Erythroblast (primary cell): ENCODE results near the gene UCN2.
A peak's percentile ranks its signal among the peaks of the same experiment; 100 is the strongest.

Experiments
- DNase-seq, 2 experiments: peaks; one replicate each; lab custom pipeline; 2025; lab: John Stamatoyannopoulos, UW
- GATA1 ChIP-seq: IDR thresholded peaks from 2 replicates; pipeline ENCODE4 v1.6.1; 2011; ENCODE audit warnings: low read depth, mild to moderate bottlenecking, control low read depth, low read length, moderate library complexity
- POLR2A ChIP-seq: IDR thresholded peaks from 2 replicates; pipeline ENCODE4 v1.6.1; 2011; ENCODE audit warnings: mild to moderate bottlenecking, low read length

UCN2 gene

DNA sequence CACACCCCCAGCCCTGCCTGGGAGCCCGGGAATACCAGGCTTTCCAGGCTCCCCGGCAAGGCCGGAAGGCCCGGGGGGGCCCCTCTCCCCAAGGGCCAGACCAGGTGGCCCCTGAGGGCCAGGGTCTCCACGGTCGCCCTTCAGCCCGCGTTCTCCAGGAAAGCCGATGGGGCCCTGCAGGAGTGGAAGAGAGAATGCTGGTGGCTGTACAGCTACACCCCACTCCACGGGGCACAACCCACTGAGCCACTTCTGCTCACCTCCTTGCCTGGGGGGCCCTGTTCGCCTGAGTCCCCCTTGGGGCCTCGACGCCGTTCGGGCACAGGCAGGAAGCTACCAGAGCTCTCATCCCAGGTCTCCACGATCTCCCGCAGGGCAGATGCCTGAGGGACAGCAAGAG lies 11.8 kb upstream of the UCN2 start:
- TF ChIP-seq GATA1 (no peak), POLR2A (no peak)
- DNase-seq, result no peak

DNA sequence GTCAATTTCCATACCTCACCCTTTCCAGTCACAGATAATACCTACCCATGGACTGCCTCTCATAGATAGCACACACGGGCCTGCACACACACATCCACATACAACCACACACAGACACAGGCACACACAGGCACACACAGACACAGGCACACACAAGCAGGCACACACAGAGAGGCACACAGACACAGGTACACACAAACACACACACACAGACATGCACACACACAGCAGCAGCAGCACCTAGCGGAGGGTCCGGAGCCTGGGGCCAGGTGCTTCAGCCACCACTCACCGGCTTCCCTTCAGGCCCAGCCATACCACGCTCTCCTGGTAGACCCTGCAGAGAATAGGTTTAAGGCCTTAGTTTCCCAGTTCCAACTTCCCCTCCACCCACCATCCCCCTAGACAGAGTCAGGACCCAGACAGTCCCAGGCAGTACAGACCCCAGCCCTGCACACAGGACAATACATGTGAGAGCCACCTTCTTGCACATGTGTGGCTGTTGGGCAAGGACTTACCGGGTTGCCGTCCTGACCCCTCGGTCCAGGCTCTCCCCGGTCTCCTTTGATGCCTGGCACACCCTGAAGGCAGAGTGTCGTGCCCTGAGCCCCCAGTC lies 10.5 kb upstream of the UCN2 start:
- no peak for TF ChIP-seq GATA1
- TF ChIP-seq POLR2A, result no peak
- no peak for DNase-seq

DNA sequence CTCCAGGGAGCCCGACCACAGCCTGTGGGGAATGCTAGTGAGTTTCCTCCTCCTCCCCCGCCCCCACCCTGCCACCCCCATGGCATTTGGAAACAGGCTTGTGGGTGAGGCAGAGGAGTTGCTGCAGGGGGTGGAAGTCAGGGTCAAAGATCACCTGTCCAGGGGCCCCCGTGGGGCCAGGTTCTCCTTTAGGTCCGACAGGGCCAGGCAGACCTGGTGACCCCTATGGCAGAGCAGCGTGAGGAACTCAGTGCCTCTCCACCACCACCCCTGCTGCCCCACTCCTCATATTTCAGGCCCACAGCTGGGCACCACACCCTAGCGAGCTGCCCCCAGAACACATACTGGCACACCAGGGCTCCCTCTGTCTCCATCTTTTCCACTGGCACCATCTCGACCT lies 8.9 kb upstream of the UCN2 start:
- no peak for DNase-seq

DNA sequence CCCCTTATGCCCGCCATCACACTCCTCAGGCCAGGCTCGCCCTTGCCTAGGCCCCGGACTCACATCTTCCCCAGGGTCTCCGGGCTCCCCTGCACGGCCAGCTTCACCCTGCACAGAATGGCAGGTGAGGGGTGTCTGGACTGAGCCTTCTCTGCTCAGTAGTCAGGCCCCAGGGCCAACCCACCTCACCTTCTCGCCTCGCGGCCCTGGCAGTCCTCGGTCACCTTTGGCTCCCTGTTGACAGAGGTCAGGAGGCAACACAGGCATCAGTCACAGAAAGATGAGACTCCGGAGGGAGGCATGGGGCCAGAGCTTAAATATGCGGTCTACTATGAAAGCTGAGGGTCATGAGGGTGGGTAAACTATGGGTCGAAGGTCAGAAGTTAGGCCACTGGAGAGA lies 8.4 kb upstream of the UCN2 start:
- TF ChIP-seq GATA1, result no peak
- TF ChIP-seq POLR2A, result no peak
- DNase-seq, result no peak

More for the DNA sequence above, 8.9 kb upstream of the UCN2 start:
- TF ChIP-seq POLR2A (no peak), GATA1 (no peak)

DNA sequence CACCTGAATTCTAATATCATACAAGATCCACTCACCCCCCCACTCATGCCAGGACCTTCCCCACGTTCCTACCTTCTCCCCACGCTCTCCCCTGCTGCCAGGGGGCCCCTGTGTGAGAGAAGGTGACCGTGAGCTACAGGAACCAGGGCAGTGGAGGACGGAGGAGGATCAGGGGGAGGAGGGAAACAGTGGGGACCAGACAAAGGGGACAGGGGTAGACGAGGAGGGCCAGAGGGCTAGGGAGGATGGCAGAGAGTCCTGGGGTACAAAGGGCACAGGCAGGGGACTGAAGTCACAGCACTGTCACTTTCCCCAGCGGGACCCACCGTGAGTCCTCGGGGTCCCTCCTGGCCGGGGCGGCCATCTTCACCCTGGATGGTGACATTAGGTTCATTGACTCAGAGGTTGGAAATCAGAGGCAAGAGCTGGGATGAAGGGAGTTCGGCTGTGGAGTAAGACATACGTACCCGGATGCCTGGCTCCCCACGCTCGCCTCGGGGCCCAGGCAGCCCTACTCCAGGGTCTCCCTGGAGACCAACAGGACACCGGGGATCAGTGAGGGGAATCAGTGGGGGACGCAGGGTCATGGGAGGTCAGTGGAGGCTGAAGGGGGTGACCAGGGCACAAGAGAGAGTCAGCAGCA lies 6.3 kb upstream of the UCN2 start:
- TF ChIP-seq GATA1 (no peak), POLR2A (no peak)
- no peak for DNase-seq

DNA sequence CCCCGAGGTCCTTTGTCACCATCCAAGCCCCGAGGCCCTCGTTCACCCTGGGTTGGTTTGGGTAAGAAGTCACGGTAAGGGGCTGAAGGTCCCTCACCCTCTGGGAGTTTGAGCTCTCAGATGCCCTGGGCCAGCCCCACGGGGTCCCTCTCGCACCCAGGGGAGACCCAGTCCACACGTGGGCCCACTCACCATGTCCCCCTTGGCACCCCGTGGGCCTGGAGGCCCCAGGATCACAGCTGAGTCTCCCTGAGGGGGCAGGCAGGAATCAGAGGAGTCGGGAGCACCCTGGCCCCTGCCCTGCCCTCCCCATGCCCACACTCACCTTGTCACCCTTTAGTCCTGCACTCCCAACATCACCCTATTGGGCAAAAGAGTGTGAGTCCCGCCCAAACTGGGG lies 5.8 kb upstream of the UCN2 start:
- no peak for TF ChIP-seq POLR2A
- no peak for DNase-seq

DNA sequence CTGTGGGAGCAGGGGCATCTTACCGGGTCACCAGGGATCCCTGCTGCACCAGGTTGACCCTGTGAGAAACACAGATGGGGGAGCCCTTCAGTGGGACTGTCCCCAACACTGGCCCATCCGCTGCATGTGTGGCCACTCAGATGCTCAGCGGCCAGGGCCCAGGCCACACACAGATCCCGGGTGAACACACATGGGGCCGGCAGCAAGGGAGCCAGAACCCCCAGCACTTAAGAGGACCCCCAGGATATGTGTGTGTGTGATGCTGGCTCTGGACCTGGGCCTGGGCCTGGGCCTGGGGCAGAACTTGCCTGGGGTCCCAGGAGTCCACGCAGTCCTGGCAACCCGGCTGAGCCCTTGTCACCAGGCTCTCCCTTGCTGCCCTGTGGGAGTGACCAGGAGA lies 4.9 kb upstream of the UCN2 start:
- DNase-seq, result no peak

DNA sequence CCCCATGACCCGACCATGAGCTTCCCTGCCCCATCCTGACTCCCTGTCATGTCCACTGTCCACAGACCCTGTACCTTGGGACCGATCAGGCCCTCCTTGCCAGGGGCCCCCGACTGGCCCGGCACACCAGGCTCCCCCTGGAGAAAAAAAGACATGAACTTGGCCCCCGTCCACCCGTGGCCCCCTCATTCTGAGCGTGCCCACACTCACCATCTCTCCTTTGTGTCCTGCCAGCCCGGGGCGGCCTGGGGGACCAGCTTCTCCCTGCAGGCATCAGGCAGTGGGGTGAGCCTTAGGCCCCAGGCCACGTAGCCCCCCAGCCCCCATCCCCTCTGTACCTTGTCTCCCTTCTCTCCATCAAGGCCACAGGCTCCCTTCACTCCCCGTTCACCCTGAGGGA lies 3.9 kb upstream of the UCN2 start:
- DNase-seq, result no peak
- TF ChIP-seq POLR2A, result no peak
- TF ChIP-seq GATA1, result no peak

More for the DNA sequence above, 4.9 kb upstream of the UCN2 start:
- no peak for TF ChIP-seq GATA1

DNA sequence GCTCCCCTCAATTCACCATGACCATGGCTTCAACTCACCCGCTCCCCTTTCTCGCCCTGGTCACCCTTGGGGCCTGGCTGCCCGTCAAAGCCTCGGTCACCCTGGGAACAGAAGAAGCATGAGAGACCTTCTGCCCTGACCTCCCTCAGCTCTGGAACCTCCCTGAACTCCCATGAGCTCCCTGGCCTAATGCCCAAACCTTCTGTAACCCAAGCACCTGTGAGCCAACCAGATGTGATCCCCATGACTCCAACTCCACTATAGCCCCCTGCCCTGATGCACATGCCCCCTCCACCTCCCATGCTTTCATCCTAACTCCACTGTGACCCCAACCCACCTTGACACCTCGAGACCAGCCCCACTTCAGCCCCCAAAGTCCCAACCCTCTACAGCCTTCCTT lies 3.5 kb upstream of the UCN2 start:
- TF ChIP-seq GATA1 (no peak), POLR2A (no peak)

DNA sequence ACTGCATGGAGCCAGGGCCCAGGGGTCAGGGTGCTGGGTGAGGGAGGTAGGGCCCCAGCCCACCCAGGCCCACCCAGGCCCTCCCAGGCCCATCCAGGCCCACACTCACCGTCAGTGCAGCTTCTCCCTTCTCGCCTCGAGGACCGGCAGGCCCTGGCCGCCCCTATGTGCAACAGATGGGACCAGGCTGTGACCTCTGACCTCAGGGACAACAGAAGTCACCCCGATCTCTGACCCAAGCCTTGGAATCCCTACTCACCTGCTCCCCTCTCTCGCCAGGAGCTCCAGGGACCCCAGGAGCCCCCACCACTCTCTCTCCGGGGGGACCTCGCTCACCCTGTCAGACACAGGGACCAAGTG lies 2.8 kb upstream of the UCN2 start:
- no peak for DNase-seq
- TF ChIP-seq POLR2A (no peak), GATA1 (no peak)

More for the DNA sequence above, 3.5 kb upstream of the UCN2 start:
- DNase-seq, result no peak

DNA sequence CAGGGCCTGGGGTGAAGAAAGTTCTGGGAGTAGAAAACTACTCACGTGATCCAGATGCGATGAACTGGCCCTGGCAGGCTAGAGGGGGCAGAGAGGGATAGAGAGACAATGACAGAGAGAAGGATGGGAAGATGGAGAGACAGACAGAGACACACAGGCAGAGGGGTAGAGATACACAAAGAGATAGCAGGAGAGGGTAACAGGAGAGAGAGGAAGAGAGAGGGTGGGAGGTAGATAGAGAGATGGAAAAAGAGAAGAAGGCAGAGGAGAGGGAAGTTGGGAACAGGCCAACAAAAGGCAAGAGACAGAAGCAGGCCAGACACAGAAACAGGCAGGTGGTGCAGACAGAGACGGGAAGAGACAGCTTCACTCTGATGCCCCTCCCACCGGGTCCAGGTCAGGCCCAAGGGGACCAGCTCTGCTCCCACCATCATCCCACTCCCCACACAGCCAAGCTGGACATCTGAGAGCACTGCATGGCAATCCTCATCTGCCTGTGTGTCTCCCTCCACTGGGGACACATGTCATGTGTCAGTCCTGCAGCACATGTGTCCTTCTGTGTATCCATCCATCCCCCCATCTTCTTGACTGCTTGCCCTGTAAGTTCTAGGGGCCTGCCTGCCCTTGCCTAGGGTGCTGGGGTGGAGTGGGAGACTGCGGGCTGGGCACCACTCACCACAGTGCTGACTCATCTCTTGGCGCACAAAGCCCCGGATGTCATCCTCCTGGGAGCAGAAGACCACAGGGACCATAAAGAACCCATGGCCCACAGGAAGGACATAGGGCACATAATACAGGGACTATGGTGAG lies 2.2 kb upstream of the UCN2 start:
- TF ChIP-seq POLR2A (no peak), GATA1 (no peak)
- peak; percentile 21 to 53 for DNase-seq

DNA sequence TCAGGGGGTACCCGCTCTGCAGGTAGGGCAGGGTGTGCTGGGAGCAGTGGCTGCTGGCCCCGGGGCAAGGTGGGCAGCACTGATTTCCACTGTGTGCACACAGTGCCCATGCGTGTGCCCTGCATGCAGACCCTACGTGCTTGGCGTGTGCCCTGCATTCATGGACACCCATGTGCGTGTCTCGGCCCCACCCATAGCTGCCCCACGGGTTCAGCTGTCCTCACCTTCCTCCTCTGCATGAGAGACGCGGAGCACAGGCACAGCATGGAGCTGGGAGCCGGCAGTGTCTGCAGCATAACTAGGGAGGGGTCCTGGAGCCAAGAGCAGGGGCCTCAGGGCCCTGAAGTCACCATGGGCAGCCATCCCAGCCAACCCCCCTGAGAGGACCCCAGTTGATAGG lies 1.6 kb upstream of the UCN2 start:
- no peak for DNase-seq
- TF ChIP-seq GATA1 (no peak), POLR2A (no peak)

DNA sequence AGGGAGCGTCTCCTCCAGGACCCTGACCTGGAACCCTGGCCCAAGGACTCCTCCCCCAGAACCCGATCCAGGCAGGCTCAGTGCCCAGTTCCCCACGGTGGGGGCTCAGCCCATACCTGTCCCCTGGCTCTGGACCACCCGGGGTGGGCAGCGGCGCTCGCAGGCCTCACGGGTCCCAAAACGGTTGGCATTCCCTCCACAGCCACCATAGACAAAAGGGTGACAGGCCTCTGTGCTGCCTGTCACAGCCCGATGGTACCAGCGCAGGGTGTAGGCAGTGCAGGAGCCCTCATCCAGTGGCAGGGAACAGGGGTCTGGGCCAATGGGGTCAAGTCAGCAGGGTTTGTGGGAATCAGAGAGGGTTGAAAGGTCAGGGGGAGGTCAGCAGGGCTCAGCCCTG lies 1.1 kb upstream of the UCN2 start:
- TF ChIP-seq GATA1 (no peak), POLR2A (no peak)

DNA sequence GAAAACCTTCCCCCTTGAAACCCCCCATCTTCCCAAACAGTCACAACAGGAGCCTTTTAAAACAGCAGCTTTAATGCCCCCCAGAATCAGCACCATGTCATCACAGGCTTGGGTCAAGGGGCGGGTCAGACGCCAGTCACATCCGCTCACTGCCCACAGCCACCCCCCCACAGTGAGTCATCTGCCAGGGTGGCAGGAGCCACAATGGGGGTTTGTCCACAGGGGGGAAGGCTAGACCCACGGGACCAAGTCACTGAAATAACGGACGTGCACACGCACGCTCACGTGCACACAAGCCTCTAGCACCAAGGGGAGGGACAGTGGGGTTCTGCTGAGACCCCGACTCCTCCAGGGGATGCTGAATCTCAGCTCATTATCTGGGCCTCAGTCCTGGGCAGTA lies 441 bp upstream of the UCN2 start:
- peak in 1 of 2 experiments; percentile 14 for DNase-seq
- TF ChIP-seq POLR2A (no peak), GATA1 (no peak)

More for the DNA sequence above, 1.1 kb upstream of the UCN2 start:
- no peak for DNase-seq
